GM18517 (cell line): ENCODE results near the gene SEMA3C.

Experiments
- ATAC-seq: cut with Tn5 transposase; IDR thresholded peaks from one replicate; pipeline ENCODE4 v1.9.1; 2021; ENCODE audit warnings: mild to moderate bottlenecking, moderate library complexity; ENCODE audit not compliant: unreplicated experiment

Gene SEMA3C

GRCh38 chr7:80829527-80829926 lies 89.3 kb downstream of the SEMA3C start:
- no peak for ATAC-seq

- no peak for ATAC-seq
These were observed 91.6 kb downstream of the SEMA3C start for GRCh38 chr7:80827239-80827633.

DNA sequence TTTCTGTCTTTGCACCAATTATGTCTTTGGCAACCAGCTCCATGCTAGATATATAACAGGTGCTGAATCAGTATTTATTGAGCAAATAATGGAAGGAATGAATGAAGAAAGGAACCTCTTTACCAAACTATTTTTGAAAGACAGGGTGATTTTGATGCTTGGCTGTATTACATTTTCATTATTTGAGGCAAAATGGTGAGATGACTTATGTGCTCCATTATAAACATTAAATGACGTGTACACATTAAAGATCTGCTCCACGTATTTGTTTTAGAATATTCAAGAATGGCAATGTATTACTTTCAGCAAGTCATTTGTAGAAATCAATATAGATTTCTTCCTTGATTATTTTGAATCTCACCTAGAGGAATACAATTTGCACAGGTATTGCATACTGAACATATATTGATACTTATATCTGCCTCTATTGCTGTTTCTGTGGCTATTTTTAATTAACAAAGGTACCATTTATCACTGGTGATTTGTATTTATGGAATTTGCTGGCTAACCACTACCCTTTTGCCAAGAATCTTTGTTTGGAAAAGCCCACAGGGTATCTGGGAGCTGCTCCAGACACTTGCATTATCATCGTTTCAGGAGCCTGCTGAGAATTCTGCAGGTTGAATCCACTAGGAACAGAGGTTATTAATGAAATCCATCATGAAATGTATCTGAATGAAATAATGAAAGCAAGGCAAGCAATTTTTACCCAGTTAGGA lies 92.2 kb downstream of the SEMA3C start:
- ATAC-seq: no peak

GRCh38 chr7:80825499-80825898 lies 93.4 kb downstream of the SEMA3C start:
- no peak for ATAC-seq

GRCh38 chr7:80824253-80824652 lies 94.6 kb downstream of the SEMA3C start:
- ATAC-seq: no peak

DNA sequence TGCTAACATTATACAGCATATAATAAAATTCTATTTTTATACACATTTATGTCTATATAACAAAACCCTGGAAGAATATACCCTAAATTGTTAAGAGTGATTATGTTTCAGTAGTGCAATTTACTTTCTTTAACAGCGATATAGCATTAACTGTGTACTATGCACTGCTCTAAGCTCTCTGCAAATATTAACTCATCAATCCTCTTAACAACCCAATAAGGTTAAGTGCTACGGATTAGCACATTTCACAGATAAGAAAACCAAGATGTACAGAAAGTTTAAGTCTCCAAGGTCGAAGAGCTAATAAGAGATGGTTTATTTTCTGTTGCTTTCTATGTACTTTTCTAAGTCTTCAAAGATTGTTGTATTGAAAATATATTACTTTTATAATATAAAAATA lies 95.8 kb downstream of the SEMA3C start:
- ATAC-seq: no peak

DNA sequence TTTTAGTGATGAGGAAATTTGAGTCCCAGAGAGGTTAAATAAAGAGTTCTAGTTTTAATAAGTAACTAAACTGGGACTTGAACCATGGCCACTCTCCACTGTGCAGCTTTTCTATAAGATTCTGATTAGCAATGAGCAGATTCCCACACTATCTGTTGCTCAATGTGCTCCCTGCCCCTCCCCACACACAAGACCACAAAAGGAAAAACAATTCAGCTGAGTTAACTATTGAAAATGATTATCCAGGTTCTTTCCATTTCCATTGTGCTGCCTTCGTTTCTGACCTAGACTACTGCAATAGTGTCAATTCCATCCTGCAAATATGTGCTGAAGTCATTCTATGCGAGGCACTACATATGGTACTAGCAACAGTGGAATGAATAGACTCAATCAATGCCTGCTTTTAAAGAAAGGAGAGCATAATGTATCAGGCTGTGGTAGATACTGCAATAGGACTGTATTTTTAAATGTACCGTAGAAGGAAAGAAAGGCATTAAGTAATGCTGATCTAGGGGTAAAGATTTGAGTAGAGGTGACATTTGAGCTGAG lies 97.0 kb downstream of the SEMA3C start:
- ATAC-seq: no peak

GRCh38 chr7:80819503-80819902 lies 99.3 kb downstream of the SEMA3C start:
- ATAC-seq: no peak

DNA sequence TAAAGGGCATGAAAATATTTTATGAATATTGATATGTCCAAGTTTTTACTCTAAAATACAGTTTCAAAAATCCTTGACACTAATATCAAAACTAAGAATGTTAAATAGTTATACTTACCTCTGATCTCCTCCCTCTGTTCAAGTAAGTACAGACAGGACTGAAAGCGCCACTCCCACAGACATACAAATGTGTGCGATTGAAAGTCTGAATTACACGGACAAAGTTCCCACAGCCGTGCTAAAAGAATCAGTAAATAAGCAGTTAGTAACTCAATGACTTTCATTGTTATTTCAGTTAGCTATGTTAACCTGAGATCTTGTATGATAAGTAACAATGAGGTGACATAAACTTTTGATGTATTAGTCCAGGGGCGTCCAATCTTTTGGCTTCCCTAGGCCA lies 100.7 kb downstream of the SEMA3C start:
- no peak for ATAC-seq

GRCh38 chr7:80816806-80817205 lies 102.0 kb downstream of the SEMA3C start:
- ATAC-seq: no peak

- ATAC-seq: no peak
These were observed 103.1 kb downstream of the SEMA3C start for GRCh38 chr7:80815733-80816132.

DNA sequence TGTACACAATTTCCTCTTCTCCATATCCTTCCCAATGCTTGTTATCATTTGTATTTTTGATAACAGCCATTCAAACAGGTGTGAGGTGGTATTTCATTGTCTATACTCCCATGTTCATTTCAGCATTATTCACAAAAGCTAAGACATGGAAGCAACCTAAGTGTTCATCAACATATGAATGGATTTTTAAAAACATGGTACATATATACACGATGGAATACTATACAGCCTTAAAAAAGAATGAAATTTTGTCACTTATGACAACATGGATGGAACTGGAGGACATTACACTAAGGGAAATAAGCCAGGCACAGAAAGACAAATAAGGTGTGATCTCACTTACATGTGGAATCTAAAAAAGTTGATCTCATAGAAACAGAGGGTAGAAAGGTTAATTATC lies 109.3 kb downstream of the SEMA3C start:
- ATAC-seq: no peak

- ATAC-seq: no peak
These were observed 111.5 kb downstream of the SEMA3C start for GRCh38 chr7:80807166-80807900.

DNA sequence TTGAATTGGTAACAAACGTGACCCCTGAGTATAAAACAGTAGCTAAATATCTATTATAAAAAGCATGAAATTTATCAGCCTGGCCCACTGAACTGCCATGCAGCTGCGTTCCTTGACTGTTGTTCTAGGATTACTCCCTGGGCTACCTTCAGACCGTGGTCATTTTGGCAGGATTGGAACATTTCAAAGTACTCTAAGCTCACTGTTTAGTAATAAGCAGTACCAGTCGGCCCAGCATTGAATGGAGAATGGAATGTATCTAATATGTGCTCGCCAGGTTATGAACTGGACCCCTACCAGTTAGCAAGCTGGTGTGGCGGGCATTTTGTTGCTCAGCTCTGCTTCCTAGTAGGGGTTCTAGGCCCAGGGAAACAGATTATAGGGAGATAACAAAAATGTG lies 112.2 kb downstream of the SEMA3C start:
- ATAC-seq: no peak

DNA sequence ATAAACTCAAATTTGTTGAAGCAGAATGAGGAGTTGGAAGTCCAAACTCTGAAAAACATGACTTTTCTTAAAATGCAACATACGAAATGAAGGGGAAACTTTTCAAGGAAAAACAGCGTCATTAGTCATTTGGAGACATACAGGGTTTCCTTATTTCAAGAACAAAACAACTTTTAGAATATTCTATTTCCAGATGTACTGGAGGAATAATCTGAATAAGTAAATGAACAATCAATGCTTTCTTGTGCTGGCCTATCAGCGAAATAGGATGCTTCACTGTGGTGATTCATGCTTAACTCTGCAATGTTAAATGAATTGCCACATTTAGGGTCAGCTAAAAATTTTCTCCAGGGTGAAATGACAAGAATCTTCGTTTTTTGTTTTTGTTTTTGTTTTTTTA lies 114.3 kb downstream of the SEMA3C start:
- no peak for ATAC-seq

DNA sequence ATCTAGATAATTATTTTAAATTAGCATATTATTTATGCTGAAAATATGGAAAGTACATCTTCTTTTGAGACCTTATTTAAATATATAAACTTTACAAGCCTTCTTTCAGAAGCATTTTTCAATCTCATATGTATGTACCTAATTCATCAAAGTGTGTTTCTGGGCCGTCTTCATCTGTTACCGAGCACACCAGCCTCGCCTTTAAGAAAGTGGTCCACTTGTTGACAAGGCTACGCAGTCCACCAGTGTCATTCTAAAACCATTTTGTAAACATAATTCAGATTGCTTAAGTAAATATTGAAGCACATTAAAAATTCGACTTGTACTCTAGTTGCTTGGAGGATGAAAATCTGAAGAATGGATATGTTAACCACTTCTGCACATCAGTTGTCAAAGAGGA lies 116.3 kb downstream of the SEMA3C start:
- ATAC-seq: no peak

DNA sequence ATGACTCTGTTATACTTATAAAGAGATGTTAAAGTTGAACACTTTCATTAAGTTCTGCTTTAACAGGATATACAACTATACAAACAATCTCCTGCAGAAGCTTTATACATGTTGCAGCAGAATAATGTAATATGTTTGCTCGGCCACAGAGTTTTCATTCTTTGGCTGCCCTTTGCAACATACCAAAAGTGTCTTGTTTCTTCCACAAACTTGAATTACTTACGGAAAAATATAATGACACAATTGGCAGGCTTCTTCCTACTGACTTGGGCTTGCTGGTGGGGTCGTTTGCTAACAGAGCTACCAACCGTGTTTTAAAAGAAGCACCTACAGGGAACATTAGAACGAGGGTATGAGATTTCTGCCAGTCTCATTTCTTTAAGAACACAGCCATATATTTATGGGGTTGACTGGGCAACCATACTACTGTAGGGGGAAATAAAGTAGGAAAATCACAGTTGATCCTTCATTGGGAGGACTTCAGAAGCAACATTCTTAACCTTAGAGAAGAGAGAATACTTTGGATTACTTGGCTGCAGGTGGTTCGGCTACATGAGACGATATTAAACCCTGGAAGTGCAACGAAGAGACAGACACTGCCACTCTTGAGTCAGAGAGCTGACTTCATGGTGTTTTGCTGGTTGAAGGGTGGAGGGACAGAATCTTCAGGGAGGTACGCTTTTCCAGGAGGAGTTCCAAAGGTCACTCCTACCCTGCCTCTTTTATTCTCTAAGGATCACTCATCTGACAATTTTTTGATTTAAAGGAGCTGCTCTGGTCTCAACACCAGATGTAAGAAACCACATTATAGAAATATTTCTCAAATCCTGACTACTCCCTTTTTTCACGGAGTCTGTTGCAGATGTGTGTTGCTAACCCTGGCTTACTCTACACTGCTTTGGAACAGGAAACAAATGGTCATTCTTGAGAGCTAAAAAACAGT lies 123.9 kb downstream of the SEMA3C start:
- ATAC-seq: no peak

DNA sequence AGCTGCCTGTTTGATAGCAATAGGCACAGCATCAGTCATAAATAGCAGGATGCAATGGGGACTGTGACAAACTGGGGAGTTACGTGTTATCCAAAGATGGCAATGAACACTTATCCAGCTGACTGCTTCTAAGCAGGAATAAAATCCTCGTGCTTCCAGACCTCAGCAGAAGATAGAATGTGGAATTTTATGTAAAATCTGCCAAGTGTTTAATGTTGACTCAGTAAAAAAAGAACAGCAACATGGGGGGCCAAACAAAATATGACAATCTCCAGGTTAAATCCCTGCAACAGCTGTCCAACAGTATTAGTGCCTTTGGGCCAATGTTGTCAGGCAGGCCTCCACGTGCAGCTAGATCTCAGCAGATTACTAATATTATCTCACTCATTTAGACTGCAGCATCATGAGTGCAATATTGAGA lies 127.3 kb downstream of the SEMA3C start:
- no peak for ATAC-seq

DNA sequence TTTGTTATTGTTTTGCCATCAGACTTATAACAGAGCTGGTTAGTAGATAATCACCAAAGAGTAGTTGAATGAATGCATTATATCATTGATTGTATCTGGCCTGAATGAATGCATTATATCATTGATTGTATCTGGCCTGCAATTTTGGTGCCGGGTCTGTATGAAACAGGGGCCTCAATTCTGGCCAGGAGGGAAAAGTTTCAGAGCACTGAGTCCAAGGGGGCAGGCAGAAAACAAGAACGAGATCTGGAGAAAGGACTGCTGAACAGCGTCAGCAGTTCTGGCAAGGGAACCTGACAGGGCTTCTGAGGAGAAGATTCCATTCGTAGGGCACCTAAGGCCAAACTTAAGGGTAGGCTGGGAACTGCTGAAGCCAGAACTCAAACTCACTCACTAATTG lies 128.0 kb downstream of the SEMA3C start:
- ATAC-seq: no peak

DNA sequence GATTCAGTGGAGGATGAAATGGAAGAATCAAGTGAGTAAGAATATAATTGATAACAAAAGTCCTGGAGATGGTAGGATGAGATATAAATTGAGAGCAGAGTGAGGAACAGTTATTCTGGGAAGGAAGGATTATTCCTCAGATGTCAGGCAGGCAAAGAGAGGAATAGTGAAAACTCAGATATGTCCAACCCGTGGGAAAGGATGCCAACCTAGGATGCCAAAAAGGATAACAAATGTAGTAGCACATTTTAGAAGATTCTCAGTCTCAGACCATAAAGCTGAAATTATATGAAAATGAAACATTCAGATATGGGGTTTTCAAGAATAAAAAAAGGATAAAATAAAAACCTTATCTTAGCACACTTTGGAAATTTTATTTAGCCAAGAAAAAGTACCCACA lies 131.1 kb downstream of the SEMA3C start:
- no peak for ATAC-seq

GRCh38 chr7:80785961-80786536 lies 132.8 kb downstream of the SEMA3C start:
- ATAC-seq: no peak
